Endodermal cell (in vitro differentiated cells): ENCODE measurements around the gene METTL8. TPM values are rescaled to one million over a fixed set of nuclear protein-coding genes. Genes with fewer than 3 reads are reported as not detected.

Experiments
- DNase-seq: peaks from one replicate; pipeline ENCODE4 v3.0.0-alpha.2; 2017
- H3K27ac ChIP-seq: 2 replicates; pipeline ENCODE4 v1.5.1; 2013; ENCODE audit warnings: mild to moderate bottlenecking, low read depth, low read length, moderate library complexity
- H3K27me3 ChIP-seq: 2 replicates; pipeline ENCODE4 v1.6.1; 2013; ENCODE audit warnings: mild to moderate bottlenecking, low read length, moderate library complexity; ENCODE audit not compliant: insufficient read depth, control insufficient read depth, poor library complexity, severe bottlenecking
- H3K36me3 ChIP-seq: 2 replicates; pipeline ENCODE4 v1.7.0; 2013; ENCODE audit warnings: mild to moderate bottlenecking, low read length, moderate library complexity; ENCODE audit not compliant: control insufficient read depth, insufficient read depth
- H3K4me1 ChIP-seq: one replicate; pipeline ENCODE4 v1.7.0; 2013; ENCODE audit warnings: low read length; ENCODE audit not compliant: control insufficient read depth, insufficient read depth
- H3K4me3 ChIP-seq: 2 replicates; pipeline ENCODE4 v1.5.1; 2013; ENCODE audit warnings: mild to moderate bottlenecking, low read length, moderate library complexity
- H3K9ac ChIP-seq: 2 replicates; pipeline ENCODE4 v1.6.1; 2013; ENCODE audit warnings: mild to moderate bottlenecking, low read length, moderate library complexity; ENCODE audit not compliant: poor library complexity, severe bottlenecking; ENCODE audit errors: extremely low read depth
- H3K9me3 ChIP-seq: 2 replicates; pipeline ENCODE4 v1.6.1; 2013; ENCODE audit warnings: mild to moderate bottlenecking, low read length, moderate library complexity; ENCODE audit not compliant: control insufficient read depth
- H3K27ac Mint-ChIP-seq: 2 replicates; pipeline ENCODE4 v1.8.0; 2020; ENCODE audit warnings: mixed read lengths
- H3K27me3 Mint-ChIP-seq: 2 replicates; pipeline ENCODE4 v1.8.0; 2021; ENCODE audit warnings: mild to moderate bottlenecking, mixed read lengths; ENCODE audit not compliant: insufficient read depth
- H3K36me3 Mint-ChIP-seq: 2 replicates; pipeline ENCODE4 v1.8.0; 2020; ENCODE audit warnings: low read depth, mixed read lengths
- H3K4me1 Mint-ChIP-seq: 2 replicates; pipeline ENCODE4 v1.8.0; 2020; ENCODE audit warnings: mixed read lengths
- H3K4me3 Mint-ChIP-seq: 2 replicates; pipeline ENCODE4 v1.8.0; 2020; ENCODE audit warnings: mild to moderate bottlenecking, moderate library complexity, mixed read lengths
- H3K9me3 Mint-ChIP-seq: 2 replicates; pipeline ENCODE4 v1.8.0; 2020; ENCODE audit warnings: mild to moderate bottlenecking, mixed read lengths
- CTCF ChIP-seq: fragments of 200-600 bp; sonication (generic); conservative IDR thresholded peaks from 2 replicates; pipeline ENCODE4 v1.5.0; 2021; ENCODE audit warnings: antibody characterized with exemption, mild to moderate bottlenecking
- WGBS, 2 experiments: methylation state at CpG; one replicate each; pipeline versions ENCODE4 v1.1.5 to v1.1.7; 2013; ENCODE audit warnings: missing lambda C conversion rate in 2 of 2, mixed read lengths in 1 of 2; ENCODE audit not compliant: insufficient coverage in 1 of 2, insufficient read length in 1 of 2; 5-methylcytosine and 5-hydroxymethylcytosine counted together
- total RNA-seq, 2 donors: library from RNA; stranded (reverse); fragmentation: NEBNext Ultra II Directional in 1 of 2; extraction: Animal tissue kit (Norgen Biotek cat#: 25700) in 1 of 2; gene quantifications; 2 replicates in 1 of 2; 3 replicates in 1 of 2; pipeline ENCODE4 v1.2.1, GENCODE V29; 2021

The METTL8 gene
- total RNA-seq, 2 donors from 2014 or later, result 20.3 to 33.6 TPM

- no peak overlapping the region for H3K4me3 Mint-ChIP-seq
- Histone ChIP-seq H3K36me3 (no peaks in the 10 kb centered on the region), H3K9me3 (no peaks in the 10 kb centered on the region), H3K4me1 (no peaks in the 10 kb centered on the region), H3K9ac (no peak overlapping the region), H3K27me3 (no peaks in the 10 kb centered on the region), H3K27ac (no peak overlapping the region), H3K4me3 (no peak overlapping the region)
- H3K4me1 Mint-ChIP-seq, result peaks cover 12% of the 10 kb centered on the region
- TF ChIP-seq CTCF, result no peak
- H3K36me3 Mint-ChIP-seq, result peaks cover 3% of the 10 kb centered on the region
- no peak overlapping the region for H3K27ac Mint-ChIP-seq
- no peaks in the 10 kb centered on the region for H3K9me3 Mint-ChIP-seq
- H3K27me3 Mint-ChIP-seq, result no peaks in the 10 kb centered on the region
- DNase-seq, result no peak
Observed at GRCh38 chr2:171410624-171411023, 23.2 kb downstream of the METTL8 start.

GRCh38 chr2:171410101-171410500 lies 23.7 kb downstream of the METTL8 start:
- Histone ChIP-seq H3K4me3 (no peak overlapping the region), H3K9me3 (no peaks in the 10 kb centered on the region), H3K9ac (no peak overlapping the region), H3K27me3 (no peaks in the 10 kb centered on the region), H3K27ac (no peak overlapping the region), H3K36me3 (no peaks in the 10 kb centered on the region), H3K4me1 (no peaks in the 10 kb centered on the region)
- no peak overlapping the region for H3K4me3 Mint-ChIP-seq
- H3K27ac Mint-ChIP-seq, result no peak overlapping the region
- no peaks in the 10 kb centered on the region for H3K9me3 Mint-ChIP-seq
- peaks cover 12% of the 10 kb centered on the region for H3K4me1 Mint-ChIP-seq
- H3K27me3 Mint-ChIP-seq, result no peaks in the 10 kb centered on the region
- WGBS, 2 experiments, result 93 to 100% methylated on average over 1 to 4 of the region's 4 CpGs
- DNase-seq, result no peak
- H3K36me3 Mint-ChIP-seq, result peaks cover 3% of the 10 kb centered on the region
- no peak for TF ChIP-seq CTCF

- H3K4me1 ChIP-seq, result no peaks in the 10 kb centered on the region
- Mint-ChIP-seq H3K36me3 (peaks cover 3% of the 10 kb centered on the region), H3K4me1 (peaks cover 12% of the 10 kb centered on the region), H3K9me3 (no peaks in the 10 kb centered on the region), H3K27ac (peak overlapping the region; percentile 79), H3K27me3 (no peaks in the 10 kb centered on the region), H3K4me3 (peak overlapping the region; percentile 31)
- TF ChIP-seq CTCF, result no peak
- H3K27me3 ChIP-seq, result no peaks in the 10 kb centered on the region
- H3K36me3 ChIP-seq, result no peaks in the 10 kb centered on the region
- 48% methylated on average over 8 of the region's 8 CpGs; no CpG with 5 or more reads in 1 of the 2 experiments for WGBS, 2 experiments
- no peak overlapping the region for H3K9ac ChIP-seq
- peak overlapping the region; percentile 12 for H3K27ac ChIP-seq
- no peak overlapping the region for H3K4me3 ChIP-seq
- no peaks in the 10 kb centered on the region for H3K9me3 ChIP-seq
- DNase-seq, result peak; percentile 70
Observed at GRCh38 chr2:171409436-171409971, 24.3 kb downstream of the METTL8 start.
